T-helper 22 cell (primary cell): Measurements from ENCODE around the gene TUBB4A.
A peak's percentile ranks its signal among the peaks of the same experiment; 100 is the strongest.

Experiments
- DNase-seq: peaks from one replicate; pipeline ENCODE4 v3.0.0-alpha.2; 2020; ENCODE audit warnings: low read depth

Gene TUBB4A

DNA sequence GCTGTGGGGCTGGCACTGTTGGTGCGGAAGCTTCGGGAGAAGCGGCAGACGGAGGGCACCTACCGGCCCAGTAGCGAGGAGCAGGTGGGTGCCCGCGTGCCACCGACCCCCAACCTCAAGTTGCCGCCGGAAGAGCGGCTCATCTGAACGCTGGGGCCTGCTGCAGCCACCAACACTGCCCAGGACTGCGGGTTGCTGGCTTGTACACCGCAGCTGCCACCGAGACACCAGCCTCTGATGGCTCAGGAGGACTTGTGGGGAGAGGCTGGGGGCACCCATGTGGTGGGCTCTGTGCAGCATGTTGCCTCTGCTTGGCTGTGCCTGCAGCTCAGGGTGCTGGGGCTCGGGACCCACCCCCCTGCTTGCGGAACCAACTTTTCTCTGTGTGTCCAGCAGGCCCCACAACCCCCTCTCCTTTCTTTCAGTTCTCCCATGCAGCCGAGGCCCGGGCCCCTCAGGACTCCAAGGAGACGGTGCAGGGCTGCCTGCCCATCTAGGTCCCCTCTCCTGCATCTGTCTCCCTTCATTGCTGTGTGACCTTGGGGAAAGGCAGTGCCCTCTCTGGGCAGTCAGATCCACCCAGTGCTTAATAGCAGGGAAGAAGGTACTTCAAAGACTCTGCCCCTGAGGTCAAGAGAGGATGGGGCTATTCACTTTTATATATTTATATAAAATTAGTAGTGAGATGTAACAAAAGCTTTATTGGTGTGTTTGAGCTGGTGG is 35.4 kb downstream of the TUBB4A start:
- DNase-seq: no peak

DNA sequence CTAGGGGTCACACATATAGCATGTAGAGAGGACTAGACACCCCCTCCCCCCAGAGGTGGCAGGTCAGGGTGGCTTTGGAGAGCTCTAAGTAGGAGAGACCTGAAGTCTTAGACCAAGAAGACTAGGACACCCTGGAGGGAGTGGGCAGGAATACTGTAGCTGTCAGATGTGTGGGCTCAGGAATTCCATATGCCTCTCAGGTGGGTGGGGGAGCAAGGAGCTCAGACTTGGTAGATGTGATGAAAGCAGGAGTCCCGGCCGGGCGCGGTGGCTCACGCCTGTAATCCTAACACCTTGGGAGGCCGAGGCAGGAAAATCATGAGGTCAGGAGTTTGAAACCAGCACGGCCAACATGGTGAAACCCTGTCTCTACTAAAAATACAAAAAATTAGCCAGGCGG is 36.4 kb downstream of the TUBB4A start:
- no peak for DNase-seq

DNA sequence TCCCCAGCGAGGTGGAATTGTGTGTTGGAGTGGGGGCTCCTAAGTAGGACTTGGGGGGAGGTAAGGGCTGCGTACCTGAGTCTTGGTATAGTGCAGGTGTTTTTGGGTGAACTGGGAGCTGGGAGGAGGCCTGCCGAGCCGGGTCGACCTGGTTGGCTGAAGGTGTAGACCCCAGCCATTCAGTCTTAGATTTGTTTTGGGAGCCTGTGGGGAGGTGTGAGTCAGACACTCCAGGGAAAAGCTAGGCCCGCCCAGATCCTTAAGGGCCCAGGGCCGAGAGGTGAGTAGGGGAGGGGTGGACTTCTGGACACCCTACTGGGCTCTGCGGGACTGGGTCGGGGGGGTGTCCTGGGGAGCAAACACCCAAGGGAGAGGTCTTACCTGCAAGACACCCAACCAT is 37.1 kb downstream of the TUBB4A start:
- no peak for DNase-seq

DNA sequence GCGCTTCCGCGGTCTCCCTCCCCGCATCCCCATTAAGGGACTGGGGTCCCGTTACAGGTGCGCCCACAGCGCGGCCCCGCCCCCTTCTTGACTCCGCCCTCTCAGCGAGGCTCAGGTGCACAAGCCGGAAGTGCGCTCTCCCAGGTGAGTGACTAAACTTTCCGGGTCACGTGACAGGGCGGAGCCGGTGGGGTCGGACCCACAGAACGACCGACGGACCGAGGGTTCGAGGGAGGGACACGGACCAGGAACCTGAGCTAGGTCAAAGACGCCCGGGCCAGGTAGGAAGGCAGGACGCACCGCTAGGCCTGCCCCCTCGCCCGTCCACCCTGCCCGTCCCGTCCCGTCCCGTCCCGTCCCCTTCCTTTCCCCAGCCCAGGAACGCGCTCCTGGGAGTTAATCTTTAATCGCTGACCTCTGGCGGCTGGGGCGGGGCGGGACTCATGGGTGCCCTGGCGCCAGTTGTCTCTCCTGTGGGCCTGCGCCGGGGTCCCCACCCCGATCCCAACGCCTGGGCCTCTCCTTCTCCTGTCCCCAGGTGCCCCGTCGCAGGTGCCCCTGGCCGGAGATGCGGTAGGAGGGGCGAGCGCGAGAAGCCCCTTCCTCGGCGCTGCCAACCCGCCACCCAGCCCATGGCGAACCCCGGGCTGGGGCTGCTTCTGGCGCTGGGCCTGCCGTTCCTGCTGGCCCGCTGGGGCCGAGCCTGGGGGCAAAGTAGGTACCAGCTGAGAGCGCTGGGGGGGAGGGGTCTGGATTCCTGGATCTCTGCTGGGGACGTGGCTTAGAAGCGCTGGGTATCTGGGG is 37.8 kb downstream of the TUBB4A start, which contains the start of gene CRB3:
Gene CRB3 (plus strand): TSS at position 202 of the 804 bp plus-strand sequence. CDS start 431 bp downstream, at position 633.
- DNase-seq: peak; percentile 20

DNA sequence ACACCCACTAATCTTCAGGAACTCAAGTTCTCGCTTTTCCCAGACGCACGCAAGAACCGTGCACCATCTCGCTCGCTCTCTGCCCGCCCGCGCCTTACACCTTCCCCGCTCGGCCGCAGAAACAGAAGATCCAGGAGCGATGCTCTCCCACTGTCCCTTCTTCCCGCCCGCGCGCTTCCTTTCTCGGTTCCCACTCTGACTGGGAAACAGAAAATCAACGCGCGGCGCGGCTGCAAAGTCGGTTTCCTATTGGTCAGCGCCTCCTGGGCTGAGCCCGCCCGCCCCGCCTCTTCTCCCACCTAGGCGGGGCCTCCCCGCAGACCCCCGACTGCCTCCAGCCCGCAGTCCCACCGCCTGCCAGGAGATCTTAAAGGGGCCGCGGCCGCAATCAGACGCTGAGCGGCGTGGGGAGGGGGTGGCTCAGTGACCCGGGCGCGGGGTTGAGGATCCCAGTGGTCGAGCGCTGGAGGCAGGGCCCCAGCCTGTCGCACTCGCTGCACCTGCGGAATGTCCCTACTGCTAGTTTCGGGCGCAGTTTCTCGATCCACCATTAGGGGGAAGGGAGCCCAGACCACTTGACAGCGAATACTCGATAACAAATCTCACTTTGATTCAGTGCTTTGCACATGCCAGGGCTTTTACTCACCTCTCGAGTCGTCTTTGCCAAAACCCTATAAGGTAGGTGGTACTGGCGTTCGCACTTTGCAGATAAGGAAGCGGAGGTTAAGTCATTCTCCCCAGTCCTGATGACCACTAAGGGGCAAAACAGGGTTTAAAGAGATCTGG is 41.8 kb downstream of the TUBB4A start:
- DNase-seq: peak; percentile 93

DNA sequence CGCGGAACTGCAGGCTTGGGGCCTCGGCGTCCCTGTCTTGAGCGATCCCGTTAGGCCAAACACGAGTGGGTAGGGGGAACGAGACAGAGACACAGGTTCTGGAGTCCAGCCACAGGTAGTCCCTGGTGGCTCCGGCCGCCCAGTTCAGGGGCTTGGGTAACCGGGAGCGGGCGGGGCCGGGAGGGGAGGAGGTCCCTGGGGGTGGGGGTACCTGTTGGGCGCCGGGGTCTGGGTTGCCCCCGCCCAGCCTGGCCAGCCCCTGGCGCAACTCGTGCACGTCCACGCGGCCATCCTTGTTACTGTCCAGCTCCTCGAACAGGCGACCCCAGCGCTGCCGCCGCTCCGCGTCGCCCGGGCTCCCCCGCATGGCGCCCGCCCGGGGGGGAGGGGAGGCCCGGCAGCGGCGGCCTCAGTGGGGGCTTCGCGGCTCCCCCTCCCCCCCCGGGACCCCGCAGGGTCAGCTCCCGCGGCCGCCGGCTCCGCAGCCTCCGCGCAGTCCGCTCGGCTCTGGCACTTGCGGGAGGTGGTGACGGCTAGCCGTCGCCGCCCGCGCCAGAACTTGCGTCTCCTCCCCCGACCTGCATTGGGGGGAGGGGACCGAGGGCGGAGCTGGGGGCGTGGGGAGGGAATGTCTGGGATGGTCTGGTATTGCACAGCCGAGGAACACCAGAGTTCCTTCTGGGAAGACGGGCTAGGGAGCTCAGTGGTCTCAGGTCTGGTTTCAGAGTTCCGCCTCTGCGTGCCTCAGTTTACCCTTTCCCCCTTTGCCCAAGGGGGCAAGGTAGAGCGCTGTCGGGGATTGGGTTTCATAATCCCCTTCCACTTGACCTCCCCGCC is 42.6 kb downstream of the TUBB4A start, which contains the start of gene SLC25A23:
Gene SLC25A23 (minus strand): TSS at position 531 of the 837 bp plus-strand sequence. CDS start 164 bp downstream, at position 367.
- DNase-seq: peak; percentile 36

DNA sequence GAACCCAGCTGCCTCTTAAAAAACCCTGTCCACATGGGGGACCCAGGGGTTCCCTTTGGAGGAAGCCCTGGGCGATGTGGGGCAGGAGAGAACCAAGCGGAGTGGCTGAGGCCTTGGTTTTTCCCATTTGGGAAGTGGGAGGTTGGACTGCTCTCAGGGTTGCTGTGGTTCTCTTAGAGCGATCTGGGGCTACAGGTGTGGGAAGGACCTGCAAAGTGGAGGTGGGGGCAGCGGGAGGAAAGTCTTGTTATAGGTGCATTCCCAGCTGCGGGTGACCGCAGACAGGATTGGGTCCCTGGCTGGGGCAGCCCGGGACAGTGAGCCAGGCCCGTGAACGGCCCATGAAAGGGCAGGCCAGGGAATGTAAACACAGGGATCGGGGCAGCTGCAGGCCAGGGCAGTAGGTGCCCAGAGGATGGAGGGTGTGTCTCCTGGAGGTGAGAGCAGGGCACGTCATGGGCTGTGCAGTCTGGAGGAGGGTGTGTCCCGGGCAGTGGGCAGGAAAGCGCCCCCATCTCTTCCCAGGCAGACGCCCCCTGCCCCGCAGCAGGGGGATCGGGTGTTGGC is 43.3 kb downstream of the TUBB4A start:
- no peak for DNase-seq

DNA sequence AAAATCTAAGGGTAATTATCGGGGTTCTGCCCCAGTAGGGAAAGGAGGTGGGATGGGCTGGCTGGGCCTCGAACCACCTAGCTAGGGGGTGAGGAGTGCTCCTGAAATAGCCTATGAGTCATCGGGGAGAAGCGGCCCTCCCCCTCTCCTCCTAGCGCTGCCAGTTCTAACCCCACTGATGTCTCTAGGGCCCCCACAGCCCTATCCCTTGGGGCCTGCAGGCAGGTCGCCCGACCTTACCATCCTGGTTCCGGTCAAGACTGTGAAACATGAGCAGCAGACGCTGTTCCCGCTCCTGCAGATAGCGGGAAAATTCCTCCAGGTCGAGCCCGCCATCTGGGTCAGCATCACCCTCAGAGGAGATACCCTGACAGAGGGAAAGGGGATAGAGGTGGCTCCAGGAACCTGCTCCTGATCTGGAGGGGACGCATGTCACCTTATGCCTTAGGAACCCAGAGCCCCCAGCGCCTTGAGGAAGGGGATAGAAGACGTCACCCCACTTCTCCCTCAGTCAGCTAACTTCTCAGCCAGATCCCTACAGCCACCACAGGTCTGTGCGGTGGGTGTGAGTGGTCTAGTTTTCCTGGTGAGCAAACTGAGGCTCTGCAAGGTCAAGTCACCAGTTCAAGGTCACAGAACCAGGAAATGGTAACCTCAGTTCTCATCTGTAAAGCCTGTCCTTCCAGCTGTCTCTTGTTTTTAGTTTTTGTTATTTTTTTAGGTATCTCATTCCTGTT is 44.0 kb downstream of the TUBB4A start:
- DNase-seq: no peak

DNA sequence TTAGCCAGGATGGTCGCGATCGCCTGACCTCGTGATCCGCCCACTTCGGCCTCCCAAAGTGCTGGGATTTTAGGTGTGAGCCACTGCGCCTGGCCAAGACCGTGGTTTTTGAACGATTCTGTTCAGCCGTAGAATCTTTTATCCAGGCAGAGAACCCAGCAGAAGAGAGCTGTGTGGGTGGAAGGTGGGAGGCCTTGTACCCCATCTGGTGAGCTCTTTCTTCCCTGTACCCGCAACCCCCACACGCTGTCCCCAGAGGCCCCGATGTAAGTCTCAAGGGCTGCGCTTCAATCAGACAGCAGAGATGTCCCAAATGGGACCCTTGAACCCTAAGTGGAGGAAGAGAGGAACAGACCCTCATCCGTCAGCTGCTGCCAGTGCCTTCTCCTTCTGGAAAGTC is 46.2 kb downstream of the TUBB4A start:
- no peak for DNase-seq

DNA sequence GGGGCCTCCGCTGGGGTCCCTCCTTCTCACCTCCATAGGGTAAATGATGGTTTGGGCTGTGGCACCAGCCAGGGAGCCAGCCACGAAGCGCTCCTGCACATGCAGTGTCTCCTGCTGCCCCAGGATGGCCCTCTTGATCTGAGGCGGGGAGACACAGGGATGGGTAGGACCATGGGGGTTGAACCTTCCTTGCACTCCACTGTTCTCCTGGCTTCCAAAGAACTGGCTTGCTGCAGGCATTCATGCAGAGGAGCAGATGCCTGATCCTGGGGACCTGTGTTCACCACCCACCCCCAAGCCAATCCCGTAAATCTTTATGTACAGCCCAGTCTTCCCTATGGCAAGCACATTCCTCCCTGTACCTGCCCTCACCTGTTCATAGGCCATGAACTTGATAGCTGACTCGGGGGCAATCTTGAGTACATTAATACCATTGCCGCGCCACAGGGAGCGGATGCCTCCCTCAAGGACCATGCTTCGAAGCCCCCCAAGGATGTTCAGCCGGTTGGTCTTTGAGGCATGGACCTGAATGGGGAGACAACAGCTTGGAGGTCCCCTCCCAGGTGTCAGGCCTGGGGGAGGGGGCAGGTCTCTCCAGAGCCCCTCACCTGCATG is 48.1 kb downstream of the TUBB4A start:
- no peak for DNase-seq

DNA sequence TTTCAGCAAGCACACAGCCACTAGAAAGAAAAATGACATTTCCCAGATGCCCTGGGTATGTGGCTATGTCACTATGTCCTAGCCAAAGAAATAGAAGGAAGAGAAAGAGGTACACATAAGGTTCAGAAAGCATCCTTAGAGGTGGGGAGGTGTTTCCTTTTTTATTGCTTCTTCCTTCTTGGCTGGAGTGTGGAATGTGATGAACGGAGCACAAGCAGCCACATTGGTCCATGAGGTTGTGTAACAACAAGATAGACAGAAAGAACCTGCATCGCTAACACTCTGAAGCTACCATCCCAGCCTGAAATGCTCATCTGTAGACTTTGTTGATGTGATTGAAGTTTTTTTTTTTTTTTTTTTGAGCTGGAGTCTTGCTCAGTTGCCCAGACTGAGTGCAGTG is 49.2 kb downstream of the TUBB4A start:
- DNase-seq: no peak

DNA sequence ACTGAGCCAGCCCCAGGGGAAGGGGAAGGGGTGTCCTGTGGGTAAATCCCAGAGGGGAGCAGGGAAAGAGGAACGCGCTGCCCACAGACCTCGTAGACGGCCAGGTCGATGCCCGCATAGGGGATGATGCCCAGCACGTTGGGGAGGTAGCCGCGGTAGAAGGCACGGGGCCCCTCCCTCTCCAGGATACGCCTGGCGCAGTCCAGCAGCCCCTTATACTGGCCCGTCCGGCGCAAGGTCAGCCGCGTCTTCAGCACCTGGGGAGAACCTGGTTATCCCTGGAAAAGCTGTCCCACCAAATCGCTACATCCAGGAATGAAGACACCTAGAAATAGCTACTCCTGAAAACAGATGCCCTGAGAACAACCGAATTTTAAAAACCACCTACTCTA is 49.9 kb downstream of the TUBB4A start:
- DNase-seq: no peak

DNA sequence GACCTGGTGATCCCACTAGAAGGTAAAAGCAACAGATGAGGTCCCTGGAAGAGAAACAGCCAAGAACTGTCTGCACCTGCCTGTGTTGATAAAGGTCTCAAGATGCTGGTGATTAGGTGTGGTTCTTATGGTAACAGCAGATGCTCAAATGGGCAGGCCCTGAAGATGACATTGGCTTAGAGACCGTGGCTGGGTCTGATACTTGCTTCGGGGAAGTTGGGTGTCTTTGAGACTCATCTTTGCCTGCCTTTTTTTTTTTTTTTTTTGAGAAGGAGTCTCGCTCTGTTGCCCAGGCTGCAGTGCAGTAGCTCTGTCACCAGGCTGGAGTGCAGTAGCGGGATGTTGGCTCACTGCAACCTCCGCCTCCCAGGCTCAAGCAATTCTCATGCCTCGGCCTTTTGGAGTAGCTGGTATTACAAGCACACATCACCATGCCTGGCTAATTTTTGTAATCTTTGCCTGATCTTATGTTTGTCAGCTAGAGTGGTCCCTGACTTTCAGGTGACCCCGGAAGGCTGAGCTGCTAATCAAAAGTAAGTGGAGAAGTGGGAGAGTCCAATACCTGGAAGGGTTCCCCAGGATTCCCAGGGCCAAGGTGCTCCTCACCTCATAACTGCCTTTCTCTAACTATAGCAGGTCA is 50.4 kb downstream of the TUBB4A start:
- DNase-seq: no peak

DNA sequence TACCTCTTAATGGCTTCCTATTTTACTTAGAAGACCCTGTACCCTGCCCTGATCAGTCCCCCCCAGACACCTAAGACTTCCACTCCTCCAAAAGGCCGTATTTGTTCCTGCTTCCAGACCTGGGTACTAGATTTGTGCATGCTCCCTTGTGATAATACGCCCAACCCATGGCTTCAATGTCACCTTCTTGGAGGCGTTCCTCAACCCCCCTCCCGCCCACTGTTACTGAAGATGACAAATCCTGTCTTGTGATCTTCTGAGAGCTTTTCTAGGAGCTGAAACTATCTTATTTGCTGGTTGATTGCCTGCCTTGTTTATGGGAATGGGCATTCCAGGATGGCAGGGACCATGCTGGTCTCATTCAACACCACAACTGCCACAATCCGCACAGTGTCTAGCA is 51.9 kb downstream of the TUBB4A start:
- DNase-seq: no peak

DNA sequence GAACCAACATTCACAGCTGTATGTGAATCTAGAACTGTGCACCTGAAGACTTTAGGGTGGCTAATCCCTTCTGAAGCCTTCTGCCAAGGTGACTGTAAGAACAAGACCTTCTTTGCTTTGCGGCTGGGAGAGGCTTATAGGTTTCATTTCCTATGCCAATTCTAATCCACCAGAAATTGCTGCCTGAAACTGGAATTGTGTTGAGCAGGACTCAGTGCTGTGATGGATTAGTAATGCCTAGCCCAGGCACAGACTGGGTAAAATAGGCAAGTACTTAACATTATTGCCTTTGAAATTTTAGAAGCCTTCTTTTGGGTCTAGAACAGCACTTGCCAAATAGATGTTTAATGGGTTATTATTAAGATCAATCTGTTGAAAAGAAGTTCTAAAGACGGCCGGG is 54.1 kb downstream of the TUBB4A start:
- no peak for DNase-seq

DNA sequence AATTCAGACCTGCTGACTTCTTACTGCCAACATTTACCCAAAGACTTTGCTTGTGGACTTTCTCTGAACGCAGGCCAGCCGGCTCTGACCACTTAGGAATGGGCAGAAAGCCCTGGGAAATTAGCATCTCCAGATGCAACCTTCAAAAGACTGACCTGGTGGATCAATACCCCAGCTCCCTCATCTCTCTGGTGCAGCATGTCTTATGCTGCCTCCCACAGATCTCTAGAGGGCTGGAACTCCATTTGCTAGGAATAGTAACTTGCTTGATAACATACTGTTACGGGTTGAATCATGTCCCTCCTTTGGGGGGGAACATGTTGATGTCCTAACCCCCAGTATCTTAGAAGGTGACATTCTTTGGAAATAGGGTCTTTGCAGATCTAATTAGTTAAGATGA is 55.7 kb downstream of the TUBB4A start:
- DNase-seq: no peak
